ENCODE measurements around the gene SEMA7A. TPM values are rescaled to one million over a fixed set of nuclear protein-coding genes. Genes with fewer than 3 reads are reported as not detected.

Gene SEMA7A
- total RNA-seq, 4 donors from 2014 or later = 1.5 to 42.9 (median 1.6) TPM

DNA sequence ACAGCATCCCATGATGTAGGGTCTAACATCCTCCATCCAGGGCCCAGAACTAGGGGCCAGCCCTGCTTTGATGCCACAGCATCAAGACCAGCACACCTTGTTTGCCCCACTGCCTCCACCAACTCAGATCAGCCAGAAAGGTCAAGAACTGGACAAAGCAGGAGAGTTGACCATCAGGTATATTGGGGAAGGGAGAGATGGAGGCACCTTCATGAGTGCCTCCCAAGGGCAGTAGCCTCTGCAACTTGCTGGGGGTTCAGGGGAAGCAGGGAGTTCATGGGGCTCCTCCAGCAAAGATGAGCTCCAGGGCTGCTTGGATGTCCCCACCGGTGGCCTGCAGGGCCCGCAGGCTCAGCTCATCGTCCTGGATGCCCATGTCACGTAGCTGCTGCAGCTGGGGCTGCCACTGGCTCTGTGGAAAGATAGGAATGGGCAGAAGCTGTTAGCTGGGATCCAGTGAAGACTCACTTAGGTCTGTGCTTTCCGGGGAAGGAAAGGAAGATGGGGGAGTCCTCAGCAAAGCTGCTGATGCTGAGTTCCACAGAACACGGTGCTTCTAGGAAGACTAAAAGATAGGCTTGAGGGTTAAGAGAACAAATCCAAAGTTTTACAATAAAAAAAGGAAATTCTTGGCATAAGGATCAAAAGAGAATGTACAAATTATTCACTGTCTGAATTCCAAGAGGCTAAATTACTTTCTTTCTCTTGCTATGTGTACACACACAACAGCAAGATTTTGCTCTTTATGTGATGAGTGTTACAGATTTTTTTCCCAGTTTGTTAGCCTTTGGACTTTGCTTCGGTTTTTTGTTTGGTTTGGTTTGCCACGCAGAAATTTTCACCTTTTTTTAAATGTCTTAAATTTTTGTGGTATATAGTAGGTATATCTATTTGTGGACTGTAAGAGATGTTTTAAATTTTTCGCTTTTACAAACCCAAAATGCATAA lies 12.3 kb upstream of the SEMA7A start:
- Histone ChIP-seq H3K27ac (no peak overlapping the region), H3K9me3 (no peaks in the 10 kb centered on the region), H3K27me3 (no peaks in the 10 kb centered on the region), H3K36me3 (peaks cover 0 to 56% (median 0%) of the 10 kb centered on the region in 3 donors), H3K4me1 (no peaks in the 10 kb centered on the region), H3K4me3 (no peak overlapping the region)
- DNase-seq = peak in 1 of 3 donors; percentile 18
- no peak for TF ChIP-seq CTCF (IDR thresholded peaks at IDR 0.05)
- no peak for TF ChIP-seq POLR2A (IDR thresholded peaks at IDR 0.05)

GRCh38 chr15:74444106-74445062 lies 10.6 kb upstream of the SEMA7A start:
- H3K4me3 ChIP-seq = no peak overlapping the region
- no peak overlapping the region for H3K27ac ChIP-seq
- H3K36me3 ChIP-seq = peaks cover 0 to 40% (median 0%) of the 10 kb centered on the region in 3 donors
- no peaks in the 10 kb centered on the region for H3K27me3 ChIP-seq
- no peak for TF ChIP-seq CTCF (IDR thresholded peaks at IDR 0.05)
- TF ChIP-seq POLR2A (IDR thresholded peaks at IDR 0.05) = no peak
- peak in 1 of 3 donors; percentile 23 for DNase-seq
- no peaks in the 10 kb centered on the region for H3K9me3 ChIP-seq
- no peaks in the 10 kb centered on the region for H3K4me1 ChIP-seq

GRCh38 chr15:74443100-74443909 lies 9.5 kb upstream of the SEMA7A start:
- TF ChIP-seq POLR2A (IDR thresholded peaks at IDR 0.05) = no peak
- no peak for TF ChIP-seq CTCF (IDR thresholded peaks at IDR 0.05)
- Histone ChIP-seq H3K4me3 (no peak overlapping the region), H3K36me3 (peaks cover 0 to 30% (median 0%) of the 10 kb centered on the region in 3 donors), H3K27me3 (no peaks in the 10 kb centered on the region), H3K9me3 (no peaks in the 10 kb centered on the region), H3K4me1 (no peaks in the 10 kb centered on the region), H3K27ac (no peak overlapping the region)
- DNase-seq = peak in 1 of 3 donors; percentile 23

- Histone ChIP-seq H3K36me3 (peaks cover 0 to 23% (median 0%) of the 10 kb centered on the region in 3 donors), H3K27ac (no peak overlapping the region), H3K27me3 (no peaks in the 10 kb centered on the region), H3K4me1 (no peaks in the 10 kb centered on the region), H3K4me3 (no peak overlapping the region), H3K9me3 (no peaks in the 10 kb centered on the region)
- TF ChIP-seq CTCF (IDR thresholded peaks at IDR 0.05) (no peak), POLR2A (IDR thresholded peaks at IDR 0.05) (no peak)
- DNase-seq = peak in 1 of 3 donors; percentile 37
Observed at GRCh38 chr15:74442604-74443003, 8.8 kb upstream of the SEMA7A start.

GRCh38 chr15:74442063-74442462 lies 8.3 kb upstream of the SEMA7A start:
- Histone ChIP-seq H3K27me3 (no peaks in the 10 kb centered on the region), H3K4me3 (no peak overlapping the region), H3K27ac (no peak overlapping the region), H3K9me3 (no peaks in the 10 kb centered on the region), H3K36me3 (peaks cover 0 to 18% (median 0%) of the 10 kb centered on the region in 3 donors), H3K4me1 (no peaks in the 10 kb centered on the region)
- TF ChIP-seq POLR2A (IDR thresholded peaks at IDR 0.05) (no peak), CTCF (IDR thresholded peaks at IDR 0.05) (no peak)
- DNase-seq = peak in 1 of 3 donors; percentile 10
